GM23248 (cell line): Measurements from ENCODE around the gene CNTRL. TPM values are rescaled to one million over a fixed set of nuclear protein-coding genes. Genes with fewer than 3 reads are reported as not detected.

Experiments used
- DNase-seq: peaks from one replicate; pipeline ENCODE4 v3.0.0-alpha.2; 2015
- H2AFZ ChIP-seq: fragments of 200-600 bp; sonication (generic); 2 replicates; pipeline ENCODE4 v1.6.1; 2016; ENCODE audit warnings: antibody characterized with exemption
- H3F3A ChIP-seq: fragments of 200-600 bp; sonication (generic); 2 replicates; pipeline ENCODE4 v1.6.1; 2016; ENCODE audit warnings: mild to moderate bottlenecking, antibody characterized with exemption, mixed run types; ENCODE audit not compliant: insufficient read depth
- H3K27ac ChIP-seq: fragments of 200-600 bp; sonication (generic); 2 replicates; pipeline ENCODE4 v1.5.1; 2016; ENCODE audit warnings: mild to moderate bottlenecking
- H3K27me3 ChIP-seq: fragments of 200-600 bp; sonication (generic); replicated peaks from 2 replicates; pipeline ENCODE4 v1.6.1; 2016; ENCODE audit warnings: mild to moderate bottlenecking; ENCODE audit not compliant: insufficient read depth
- H3K36me3 ChIP-seq: fragments of 200-600 bp; sonication (generic); 2 replicates; pipeline ENCODE4 v1.6.1; 2016; ENCODE audit warnings: low read depth, mild to moderate bottlenecking
- H3K4me1 ChIP-seq: fragments of 200-600 bp; sonication (generic); 2 replicates; pipeline ENCODE4 v1.6.1; 2016; ENCODE audit warnings: mild to moderate bottlenecking; ENCODE audit not compliant: insufficient read depth
- H3K4me2 ChIP-seq: fragments of 200-600 bp; sonication (generic); one replicate; pipeline ENCODE4 v1.6.1; 2016; ENCODE audit warnings: mild to moderate bottlenecking; ENCODE audit not compliant: unreplicated experiment
- H3K4me3 ChIP-seq: fragments of 200-600 bp; sonication (generic); 2 replicates; pipeline ENCODE4 v1.5.1; 2016; ENCODE audit warnings: mild to moderate bottlenecking
- H3K79me2 ChIP-seq: fragments of 200-600 bp; sonication (generic); 2 replicates; pipeline ENCODE4 v1.6.1; 2016; ENCODE audit warnings: mild to moderate bottlenecking; ENCODE audit not compliant: insufficient read depth
- H3K9ac ChIP-seq: fragments of 200-600 bp; sonication (generic); 2 replicates; pipeline ENCODE4 v1.6.1; 2016; ENCODE audit warnings: mild to moderate bottlenecking
- H3K9me2 ChIP-seq: fragments of 200-600 bp; sonication (generic); 2 replicates; pipeline ENCODE4 v1.6.1; 2016; ENCODE audit warnings: mixed run types, mild to moderate bottlenecking, moderate library complexity; ENCODE audit not compliant: insufficient read depth
- H3K9me3 ChIP-seq: fragments of 200-600 bp; sonication (generic); one replicate; pipeline ENCODE4 v1.6.1; 2017; ENCODE audit warnings: low read depth
- H4K20me1 ChIP-seq: fragments of 200-600 bp; sonication (generic); 2 replicates; pipeline ENCODE4 v1.6.0; 2016; ENCODE audit not compliant: insufficient read depth
- EZH2 ChIP-seq: fragments of 200-600 bp; sonication (generic); IDR thresholded peaks from 2 replicates; pipeline ENCODE4 v1.6.1; 2018; ENCODE audit warnings: antibody characterized with exemption, mild to moderate bottlenecking; ENCODE audit not compliant: insufficient read depth, poor library complexity, severe bottlenecking
- EZH2phosphoT487 ChIP-seq: fragments of 200-600 bp; sonication (generic); IDR thresholded peaks from 2 replicates; pipeline ENCODE4 v1.6.1; 2018; ENCODE audit warnings: antibody characterized with exemption, moderate library complexity, mild to moderate bottlenecking, low read depth; ENCODE audit not compliant: insufficient read depth
- WGBS, 2 experiments: methylation state at CpG; one replicate each; pipeline ENCODE4 v1.1.6; 2015 to 2017; ENCODE audit warnings: low lambda C conversion rate in 2 of 2, low coverage in 1 of 2; ENCODE audit errors: missing lambda C conversion rate in 2 of 2; 5-methylcytosine and 5-hydroxymethylcytosine counted together
- in situ Hi-C: fragments of 300-500 bp; cut with MboI; formaldehyde crosslinking; loops from 2 replicates; pipeline ENCODE4 v1.15.0; 2020
- polyA plus RNA-seq: library from polyadenylated mRNA; unstranded; fragments of >200 nt; fragmentation: Nextera tagmentation; extraction: Ambion mirVana; gene quantifications from 2 replicates; pipeline ENCODE4 v1.2.1, GENCODE V29; 2016
- total RNA-seq: library from RNA; depleted of rRNA; stranded (reverse); fragments of >200 nt; shearing (Covaris generic); gene quantifications from 2 replicates; pipeline ENCODE4 v1.2.3, GENCODE V29; 2014

Gene CNTRL
- total and polyA plus RNA-seq, 2 experiments from 2014 or later = 4.4 to 6.3 TPM

GRCh38 chr9:121216271-121216805 is 141.6 kb downstream of the CNTRL start:
- H4K20me1 ChIP-seq = no peaks in the 10 kb centered on the region
- no peak overlapping the region for H3K9ac ChIP-seq
- H3K4me1 ChIP-seq = peaks cover 3% of the 10 kb centered on the region
- no peaks in the 10 kb centered on the region for H3K36me3 ChIP-seq
- no peak overlapping the region for H3K4me2 ChIP-seq
- no peaks in the 10 kb centered on the region for H3K9me3 ChIP-seq
- H3K79me2 ChIP-seq = no peaks in the 10 kb centered on the region
- H3K27me3 ChIP-seq = no peaks in the 10 kb centered on the region
- no peak overlapping the region for H3K27ac ChIP-seq
- no peaks in the 10 kb centered on the region for H3K9me2 ChIP-seq
- DNase-seq = no peak
- TF ChIP-seq EZH2 (no peak), EZH2phosphoT487 (no peak)
- H3K4me3 ChIP-seq = no peak overlapping the region
- H3F3A ChIP-seq = no peaks in the 10 kb centered on the region
- H2AFZ ChIP-seq = no peak overlapping the region
- in situ Hi-C loops = loop anchor here (10.0 to 25.0 kb wide), 2 partner anchors 96 to 178 kb away; no protein-coding TSS in a partner anchor
- 84 to 87% methylated on average over 3 of the region's 3 CpGs for WGBS, 2 experiments

GRCh38 chr9:121217609-121218292 is 143.0 kb downstream of the CNTRL start:
- Histone ChIP-seq H3F3A (no peaks in the 10 kb centered on the region), H3K27ac (no peak overlapping the region), H3K27me3 (no peaks in the 10 kb centered on the region), H2AFZ (no peak overlapping the region), H3K4me3 (no peak overlapping the region), H4K20me1 (no peaks in the 10 kb centered on the region), H3K4me2 (no peak overlapping the region), H3K9me2 (no peaks in the 10 kb centered on the region), H3K4me1 (peaks cover 6% of the 10 kb centered on the region), H3K9me3 (no peaks in the 10 kb centered on the region), H3K9ac (no peak overlapping the region), H3K36me3 (no peaks in the 10 kb centered on the region), H3K79me2 (no peaks in the 10 kb centered on the region)
- in situ Hi-C loops = loop anchor here (10.0 to 25.0 kb wide), 2 partner anchors 95 to 177 kb away; no protein-coding TSS in a partner anchor
- TF ChIP-seq EZH2phosphoT487 (no peak), EZH2 (no peak)
- whole genome bisulfite sequencing, 2 experiments = 80 to 85% methylated on average over 4 of the region's 4 CpGs
- DNase-seq = peak; percentile 65

GRCh38 chr9:121218357-121219027 is 143.7 kb downstream of the CNTRL start:
- Histone ChIP-seq H3K27me3 (no peaks in the 10 kb centered on the region), H3K9me3 (no peaks in the 10 kb centered on the region), H3F3A (no peaks in the 10 kb centered on the region), H4K20me1 (no peaks in the 10 kb centered on the region), H3K36me3 (no peaks in the 10 kb centered on the region), H3K79me2 (no peaks in the 10 kb centered on the region), H3K9me2 (no peaks in the 10 kb centered on the region), H3K9ac (no peak overlapping the region), H3K4me3 (no peak overlapping the region), H2AFZ (no peak overlapping the region), H3K4me2 (no peak overlapping the region), H3K27ac (no peak overlapping the region), H3K4me1 (peaks cover 3% of the 10 kb centered on the region; the same call in 1 of the 2 replicates)
- 93% methylated on average over 8 of the region's 8 CpGs for WGBS, 2 experiments
- in situ Hi-C loops = loop anchor here (10.0 to 25.0 kb wide), 2 partner anchors 94 to 176 kb away; no protein-coding TSS in a partner anchor
- TF ChIP-seq EZH2 (no peak), EZH2phosphoT487 (no peak)
- no peak for DNase-seq

- Histone ChIP-seq H2AFZ (no peak overlapping the region), H3K79me2 (no peaks in the 10 kb centered on the region), H4K20me1 (no peaks in the 10 kb centered on the region), H3K27me3 (no peaks in the 10 kb centered on the region), H3F3A (no peaks in the 10 kb centered on the region), H3K27ac (no peak overlapping the region), H3K4me3 (no peak overlapping the region), H3K36me3 (no peaks in the 10 kb centered on the region), H3K9me2 (no peaks in the 10 kb centered on the region), H3K4me1 (peaks cover 3% of the 10 kb centered on the region; the same call in 1 of the 2 replicates), H3K4me2 (no peak overlapping the region), H3K9ac (no peak overlapping the region), H3K9me3 (no peaks in the 10 kb centered on the region)
- TF ChIP-seq EZH2 = no peak
- no peak for TF ChIP-seq EZH2phosphoT487
- WGBS, 2 experiments = 94% methylated on average over 2 to 3 of the region's 3 CpGs
- in situ Hi-C loops = loop anchor here (10.0 to 25.0 kb wide), 2 partner anchors 93 to 175 kb away; no protein-coding TSS in a partner anchor
- DNase-seq = no peak
These were observed 144.8 kb downstream of the CNTRL start for GRCh38 chr9:121219530-121219929.
